Activated CD4-positive, alpha-beta T cell treated with anti-CD3 and anti-CD28 coated beads, Interleukin-2, amount 10 ng/mL, durations not matched to agents 24 days and 14 days (primary cell): ENCODE results near the gene ACSM3. TPM values are rescaled to one million over a fixed set of nuclear protein-coding genes. Genes with fewer than 3 reads are reported as not detected.

Source experiments
- DNase-seq: peaks from one replicate; pipeline ENCODE4 v3.0.0; 2022
- H3K27ac Mint-ChIP-seq: one replicate; pipeline ENCODE4 v1.8.0; 2022; ENCODE audit warnings: mild to moderate bottlenecking, mixed read lengths
- H3K27me3 Mint-ChIP-seq: one replicate; pipeline ENCODE4 v1.8.0; 2022; ENCODE audit warnings: mixed read lengths
- H3K36me3 Mint-ChIP-seq: one replicate; pipeline ENCODE4 v1.8.0; 2022; ENCODE audit warnings: low read depth, mild to moderate bottlenecking, mixed read lengths
- H3K4me1 Mint-ChIP-seq: one replicate; pipeline ENCODE4 v1.8.0; 2021; ENCODE audit warnings: mixed read lengths
- H3K4me3 Mint-ChIP-seq: one replicate; pipeline ENCODE4 v1.8.0; 2022; ENCODE audit warnings: mild to moderate bottlenecking, moderate library complexity, mixed read lengths
- H3K9me3 Mint-ChIP-seq: one replicate; pipeline ENCODE4 v1.8.0; 2021; ENCODE audit warnings: mixed read lengths
- intact Hi-C: fragments of 100-400 bp; cut with micrococcal nuclease; formaldehyde crosslinking; loops from one replicate; pipeline ENCODE4 v1.15.1; 2023
- total RNA-seq: library from RNA; stranded (reverse); gene quantifications from 2 replicates; pipeline ENCODE4 v1.2.3, GENCODE V29; 2022

The ACSM3 gene
- total RNA-seq, 1 donor from 2014 or later, result 3.5 TPM

DNA sequence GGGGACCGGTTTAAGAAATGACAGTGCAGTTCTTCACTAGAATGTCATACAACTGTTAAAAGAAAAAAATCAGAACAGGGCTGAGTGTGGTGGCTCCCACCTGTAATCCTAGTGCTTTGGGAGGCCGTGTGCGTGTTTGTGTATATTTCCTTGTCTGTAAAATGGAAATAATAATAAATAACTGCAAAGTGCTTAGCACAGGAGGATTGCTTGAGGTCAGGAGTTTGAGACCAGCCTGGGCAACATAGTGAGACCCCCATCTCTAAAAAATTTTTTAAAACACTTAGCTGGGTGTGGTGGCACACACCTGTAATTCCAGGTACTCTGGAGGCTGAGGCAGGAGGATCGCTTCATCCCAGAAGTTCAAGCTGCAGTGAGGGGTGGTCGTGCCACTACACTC is 2.5 kb downstream of the ACSM3 start:
- H3K27me3 Mint-ChIP-seq, result no peaks in the 10 kb centered on the region
- H3K27ac Mint-ChIP-seq, result no peak overlapping the region
- no peak for DNase-seq
- no peak overlapping the region for H3K4me3 Mint-ChIP-seq
- peaks cover 13% of the 10 kb centered on the region for H3K4me1 Mint-ChIP-seq
- H3K36me3 Mint-ChIP-seq, result peaks cover 5% of the 10 kb centered on the region
- H3K9me3 Mint-ChIP-seq, result peaks cover 7% of the 10 kb centered on the region
- intact Hi-C loops, result no loop called here

DNA sequence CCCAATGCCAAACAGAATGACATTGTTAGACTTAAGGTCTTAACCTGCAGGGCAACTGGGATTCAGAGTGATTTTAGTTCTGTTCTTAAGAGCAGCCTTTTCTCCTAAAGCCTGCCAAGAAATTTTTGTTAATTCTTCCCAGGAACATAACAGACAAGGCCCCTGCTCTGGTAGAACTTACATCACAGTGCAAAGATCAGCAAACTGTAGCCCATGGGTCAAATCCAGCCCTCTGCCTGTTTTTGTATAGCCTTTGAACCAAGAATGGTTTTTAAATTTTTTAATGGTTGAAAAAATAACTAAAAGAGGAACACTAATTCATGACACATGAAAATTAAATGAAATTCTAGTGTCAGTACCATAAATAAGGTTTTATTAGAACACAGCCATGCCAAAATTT is 3.8 kb downstream of the ACSM3 start:
- intact Hi-C loops, result no loop called here
- H3K9me3 Mint-ChIP-seq, result peaks cover 5% of the 10 kb centered on the region
- H3K4me3 Mint-ChIP-seq, result no peak overlapping the region
- peaks cover 2% of the 10 kb centered on the region for H3K36me3 Mint-ChIP-seq
- no peaks in the 10 kb centered on the region for H3K27me3 Mint-ChIP-seq
- H3K4me1 Mint-ChIP-seq, result peaks cover 13% of the 10 kb centered on the region
- H3K27ac Mint-ChIP-seq, result no peak overlapping the region
- DNase-seq, result no peak

DNA sequence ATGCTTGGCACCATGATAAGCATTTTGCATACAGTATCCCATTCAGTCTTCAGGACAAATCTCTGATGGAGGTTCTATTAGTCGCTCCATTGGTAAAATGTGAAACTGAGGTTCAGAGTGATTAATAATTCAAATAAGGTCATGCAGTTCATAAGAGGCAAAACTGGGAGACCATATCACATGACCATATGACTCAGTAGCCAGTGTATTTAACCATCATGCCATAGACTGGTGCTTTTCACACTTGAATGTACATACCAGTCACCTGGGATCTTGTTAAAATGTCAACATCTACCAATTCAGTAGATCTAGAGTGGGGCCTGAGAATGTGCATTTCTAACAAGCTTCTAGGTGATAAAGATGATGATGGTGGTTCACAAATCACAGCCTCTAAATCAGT is 4.3 kb downstream of the ACSM3 start:
- Mint-ChIP-seq H3K9me3 (no peaks in the 10 kb centered on the region), H3K4me3 (no peak overlapping the region), H3K4me1 (peaks cover 11% of the 10 kb centered on the region), H3K27me3 (no peaks in the 10 kb centered on the region), H3K36me3 (no peaks in the 10 kb centered on the region), H3K27ac (no peak overlapping the region)
- no peak for DNase-seq
- intact Hi-C loops, result no loop called here

DNA sequence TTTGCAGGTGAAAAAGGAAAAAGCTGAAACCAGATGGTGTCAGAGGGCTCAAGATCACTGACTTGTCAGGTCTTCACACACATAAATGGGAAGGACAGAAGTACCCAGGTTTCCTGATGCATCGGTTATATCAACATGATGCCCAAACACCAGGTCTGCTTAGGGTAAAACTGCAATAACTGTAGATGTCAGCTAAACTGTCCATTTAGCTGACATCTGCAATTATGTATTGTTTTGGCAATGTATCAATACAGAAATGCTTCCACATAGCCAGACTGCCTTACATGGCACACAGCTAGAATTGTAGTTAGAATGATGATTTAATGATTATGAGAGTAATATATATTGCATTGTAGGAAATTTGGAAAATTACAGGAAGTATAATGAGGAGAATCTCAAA is 5.0 kb downstream of the ACSM3 start:
- intact Hi-C loops, result no loop called here
- DNase-seq, result no peak
- H3K36me3 Mint-ChIP-seq, result no peaks in the 10 kb centered on the region
- H3K9me3 Mint-ChIP-seq, result no peaks in the 10 kb centered on the region
- H3K27me3 Mint-ChIP-seq, result no peaks in the 10 kb centered on the region
- peaks cover 5% of the 10 kb centered on the region for H3K4me1 Mint-ChIP-seq
- no peak overlapping the region for H3K27ac Mint-ChIP-seq
- H3K4me3 Mint-ChIP-seq, result no peak overlapping the region

DNA sequence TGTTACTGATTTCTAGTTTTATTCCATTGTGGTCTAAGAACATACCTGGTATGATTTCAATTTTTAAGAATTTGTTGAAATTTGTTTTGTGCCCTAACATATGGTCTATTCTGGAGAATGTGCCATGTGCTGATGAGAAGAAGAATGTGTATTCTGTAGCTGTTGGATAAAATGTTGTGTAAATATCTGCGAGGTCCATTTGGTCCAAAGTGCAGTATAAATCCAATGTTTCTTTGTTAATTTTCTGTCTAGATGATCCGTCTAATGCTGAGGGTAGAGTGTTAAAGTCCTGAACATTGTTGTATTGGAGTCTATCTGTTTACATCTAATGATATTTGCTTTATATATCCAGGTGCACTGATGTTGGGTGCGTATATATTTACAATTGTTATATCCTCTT is 9.9 kb downstream of the ACSM3 start:
- Mint-ChIP-seq H3K4me3 (no peak overlapping the region), H3K4me1 (no peaks in the 10 kb centered on the region), H3K27me3 (no peaks in the 10 kb centered on the region), H3K9me3 (no peaks in the 10 kb centered on the region), H3K27ac (no peak overlapping the region), H3K36me3 (no peaks in the 10 kb centered on the region)
- DNase-seq, result no peak
- intact Hi-C loops, result no loop called here

DNA sequence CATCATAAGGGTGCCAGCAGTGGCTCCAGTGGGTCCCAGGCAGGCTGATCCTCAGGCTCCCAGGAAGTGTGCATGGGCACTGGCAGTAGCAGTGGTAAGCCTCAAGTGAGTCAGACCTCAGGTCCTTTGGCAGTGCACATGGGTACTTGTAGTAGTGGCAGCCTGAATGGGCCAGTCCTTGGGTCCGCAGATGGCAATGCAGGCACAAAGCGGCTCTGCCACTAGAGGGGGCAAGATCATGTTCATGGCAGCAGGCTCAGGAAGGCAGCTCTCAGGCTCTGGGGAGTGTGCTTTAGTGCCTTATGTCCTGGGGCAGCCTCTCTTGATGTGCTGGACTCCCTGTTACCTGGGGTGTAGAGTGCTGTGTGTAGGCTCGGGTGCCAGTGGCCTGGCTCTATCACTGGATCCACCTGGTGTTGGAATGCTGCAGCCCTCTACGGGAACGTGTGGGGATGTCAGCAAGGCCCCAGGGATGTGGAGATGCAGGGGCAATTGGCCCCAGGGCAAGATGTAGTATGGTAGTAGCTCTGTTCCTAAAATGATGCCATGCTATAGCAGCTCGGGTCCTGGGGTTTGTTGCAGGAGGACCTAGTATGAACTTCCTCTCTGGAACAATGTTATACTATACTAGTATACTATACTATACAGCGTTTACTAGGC is 11.0 kb downstream of the ACSM3 start:
- H3K9me3 Mint-ChIP-seq, result no peaks in the 10 kb centered on the region
- H3K36me3 Mint-ChIP-seq, result no peaks in the 10 kb centered on the region
- no peaks in the 10 kb centered on the region for H3K27me3 Mint-ChIP-seq
- no peaks in the 10 kb centered on the region for H3K4me1 Mint-ChIP-seq
- H3K27ac Mint-ChIP-seq, result no peak overlapping the region
- peak; percentile 89 for DNase-seq
- no peak overlapping the region for H3K4me3 Mint-ChIP-seq
- intact Hi-C loops, result no loop called here

DNA sequence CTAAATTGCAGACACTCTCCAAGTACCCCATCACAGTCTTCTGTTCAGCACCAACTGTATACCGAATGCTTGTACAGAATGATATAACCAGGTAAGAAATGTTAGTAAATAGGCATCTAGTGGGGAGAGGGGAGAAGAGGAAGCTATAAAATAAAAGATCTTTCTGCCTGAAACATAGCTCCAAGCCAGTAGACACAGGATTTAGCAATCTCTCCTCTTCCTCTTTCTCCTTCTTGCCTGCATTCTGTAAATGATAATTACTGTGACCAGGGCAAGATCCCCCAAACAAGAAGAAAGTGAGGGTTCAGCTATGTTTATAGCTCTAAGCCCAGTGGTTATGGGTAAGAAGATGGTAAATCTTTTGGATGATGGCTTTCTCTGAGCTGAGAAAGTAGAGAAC is 17.9 kb downstream of the ACSM3 start:
- no peaks in the 10 kb centered on the region for H3K36me3 Mint-ChIP-seq
- intact Hi-C loops, result no loop called here
- DNase-seq, result no peak
- no peaks in the 10 kb centered on the region for H3K4me1 Mint-ChIP-seq
- H3K27me3 Mint-ChIP-seq, result no peaks in the 10 kb centered on the region
- no peaks in the 10 kb centered on the region for H3K9me3 Mint-ChIP-seq
- no peak overlapping the region for H3K4me3 Mint-ChIP-seq
- H3K27ac Mint-ChIP-seq, result no peak overlapping the region

DNA sequence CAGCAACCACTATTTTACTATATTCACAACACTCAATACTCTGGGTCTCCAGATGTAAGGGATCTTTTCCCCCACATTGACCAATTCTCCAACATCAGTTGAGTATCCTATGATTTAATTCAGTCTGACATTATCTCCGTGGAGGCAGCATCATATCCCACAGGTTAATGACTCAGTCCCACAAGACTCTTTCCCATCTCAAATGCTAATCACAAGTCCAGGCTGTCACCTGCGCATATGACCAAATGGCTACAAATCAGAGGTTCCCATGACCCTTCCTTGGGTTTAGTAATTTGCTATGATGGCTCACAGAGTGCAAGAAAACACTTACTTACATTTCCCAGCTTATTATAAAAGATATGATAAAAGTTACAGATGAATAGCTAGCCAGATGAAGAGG is 18.7 kb downstream of the ACSM3 start:
- no peak for DNase-seq
- intact Hi-C loops, result no loop called here
- no peaks in the 10 kb centered on the region for H3K27me3 Mint-ChIP-seq

DNA sequence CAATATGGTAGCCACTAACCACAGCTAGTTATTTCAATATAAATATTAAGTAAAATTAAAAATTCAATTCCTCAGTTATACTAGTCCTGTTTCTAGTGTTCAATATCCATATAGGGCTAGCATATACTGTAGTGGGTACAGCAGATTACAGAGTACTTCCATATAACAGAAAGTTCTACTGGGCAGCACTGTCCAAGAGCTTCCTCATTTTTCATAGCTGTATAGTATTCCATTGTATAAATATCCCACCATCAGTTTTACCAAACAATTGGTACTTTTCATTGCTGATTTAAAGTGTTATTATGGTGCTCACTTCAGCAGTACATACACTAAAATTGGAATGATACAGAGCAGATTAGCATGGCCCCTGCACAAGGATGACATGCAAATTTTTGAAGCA is 20.4 kb downstream of the ACSM3 start:
- Mint-ChIP-seq H3K9me3 (no peaks in the 10 kb centered on the region), H3K4me1 (no peaks in the 10 kb centered on the region), H3K4me3 (no peak overlapping the region), H3K27me3 (no peaks in the 10 kb centered on the region), H3K27ac (no peak overlapping the region), H3K36me3 (no peaks in the 10 kb centered on the region)
- intact Hi-C loops, result no loop called here
- DNase-seq, result no peak

More for the DNA sequence above, 18.7 kb downstream of the ACSM3 start:
- Mint-ChIP-seq H3K4me3 (no peak overlapping the region), H3K4me1 (no peaks in the 10 kb centered on the region), H3K9me3 (no peaks in the 10 kb centered on the region), H3K27ac (no peak overlapping the region), H3K36me3 (no peaks in the 10 kb centered on the region)

DNA sequence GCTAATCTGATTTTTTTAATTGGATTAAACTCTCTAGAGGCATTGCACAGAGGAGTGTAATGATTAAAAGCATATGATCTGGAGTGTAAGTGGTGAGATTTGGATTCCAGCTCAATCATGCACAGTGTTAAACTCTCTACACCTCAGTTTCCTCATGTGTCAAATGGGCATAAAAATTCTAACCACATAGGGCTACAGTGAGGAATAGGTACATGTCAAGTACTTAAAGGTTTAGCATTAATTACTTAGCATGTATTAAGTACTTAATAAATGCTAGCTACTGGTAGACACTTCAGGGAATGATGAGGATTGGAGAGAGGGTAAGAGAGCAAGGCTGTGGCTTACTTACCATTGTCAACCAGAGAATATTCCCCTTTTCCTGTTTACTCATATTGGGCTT is 25.3 kb downstream of the ACSM3 start:
- H3K36me3 Mint-ChIP-seq, result no peaks in the 10 kb centered on the region
- H3K27ac Mint-ChIP-seq, result no peak overlapping the region
- H3K9me3 Mint-ChIP-seq, result no peaks in the 10 kb centered on the region
- intact Hi-C loops, result no loop called here
- H3K27me3 Mint-ChIP-seq, result no peaks in the 10 kb centered on the region
- H3K4me1 Mint-ChIP-seq, result no peaks in the 10 kb centered on the region
- DNase-seq, result no peak
- no peak overlapping the region for H3K4me3 Mint-ChIP-seq

DNA sequence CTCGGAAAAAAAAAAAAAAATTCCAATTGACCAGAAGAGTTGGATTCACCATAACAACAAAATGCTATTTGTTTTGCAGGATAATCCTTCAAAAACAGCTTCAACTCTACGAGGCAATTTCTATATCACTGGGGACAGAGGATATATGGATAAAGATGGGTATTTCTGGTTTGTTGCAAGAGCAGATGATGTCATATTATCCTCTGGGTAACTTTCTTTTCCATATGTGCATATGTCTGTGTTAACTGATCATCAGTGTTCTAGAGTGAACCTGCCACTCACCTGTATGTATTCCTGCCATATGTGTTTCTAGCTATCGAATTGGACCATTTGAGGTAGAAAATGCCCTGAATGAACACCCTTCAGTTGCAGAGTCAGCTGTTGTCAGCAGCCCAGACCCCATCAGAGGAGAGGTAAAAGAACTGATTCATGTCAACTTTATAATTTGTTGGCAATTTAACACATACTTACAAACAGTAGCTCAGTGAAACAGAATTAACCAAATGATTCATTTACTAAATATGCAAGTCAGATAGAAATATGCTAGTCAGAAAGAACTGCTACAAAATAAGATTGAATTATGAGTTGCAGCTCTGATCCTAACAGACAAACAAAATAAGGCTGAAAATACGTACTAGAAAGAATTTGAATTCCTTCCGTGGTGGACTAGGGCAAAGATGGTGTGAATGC is 28.3 kb downstream of the ACSM3 start:
- no peak overlapping the region for H3K27ac Mint-ChIP-seq
- no peaks in the 10 kb centered on the region for H3K27me3 Mint-ChIP-seq
- H3K4me3 Mint-ChIP-seq, result no peak overlapping the region

DNA sequence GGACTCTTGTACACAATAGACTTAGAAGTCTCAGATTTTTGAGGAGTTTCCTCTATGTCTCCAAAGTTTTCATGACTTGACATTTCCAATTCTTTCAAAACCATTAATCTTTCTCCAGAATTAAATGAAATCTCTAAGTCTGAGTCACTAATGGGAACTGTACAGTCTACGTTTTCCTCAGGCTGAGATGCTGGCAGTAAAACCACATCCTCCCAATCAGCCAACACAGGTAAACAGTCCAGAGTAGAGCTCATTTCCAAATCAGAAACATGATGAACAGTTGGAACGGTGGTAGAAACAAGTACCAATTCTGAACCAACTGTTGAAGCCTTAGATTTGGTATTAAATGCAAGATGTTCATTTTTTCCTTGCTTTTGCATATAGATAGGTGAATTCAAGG is 34.5 kb downstream of the ACSM3 start:
- no peaks in the 10 kb centered on the region for H3K9me3 Mint-ChIP-seq
- H3K27ac Mint-ChIP-seq, result no peak overlapping the region
- no peak overlapping the region for H3K4me3 Mint-ChIP-seq
- intact Hi-C loops, result no loop called here
- DNase-seq, result no peak
- H3K27me3 Mint-ChIP-seq, result no peaks in the 10 kb centered on the region
- peaks cover 15% of the 10 kb centered on the region for H3K4me1 Mint-ChIP-seq
- peaks cover 14% of the 10 kb centered on the region for H3K36me3 Mint-ChIP-seq

More for the DNA sequence above, 28.3 kb downstream of the ACSM3 start:
- peaks cover 3% of the 10 kb centered on the region for H3K36me3 Mint-ChIP-seq
- no peak for DNase-seq
- intact Hi-C loops, result no loop called here
- H3K9me3 Mint-ChIP-seq, result no peaks in the 10 kb centered on the region
- H3K4me1 Mint-ChIP-seq, result peaks cover 1% of the 10 kb centered on the region

DNA sequence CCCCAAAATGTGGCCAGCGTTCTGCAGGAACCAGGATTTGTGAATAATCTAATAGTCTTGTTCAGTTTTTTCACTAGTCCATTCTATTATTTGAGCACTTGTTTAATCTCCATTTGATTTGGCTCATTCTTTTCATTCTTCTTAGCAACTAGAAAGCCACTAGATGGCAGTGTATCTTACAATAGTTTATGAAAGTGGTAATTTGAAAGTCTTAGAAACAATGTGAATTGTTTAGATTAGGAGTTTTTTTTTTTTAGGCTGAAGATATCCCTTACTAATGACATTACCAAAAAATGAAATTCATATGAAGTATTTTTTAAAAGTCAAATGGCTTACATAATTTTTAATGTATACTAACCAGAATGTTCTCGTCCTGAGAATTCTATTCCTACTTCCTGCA is 35.8 kb downstream of the ACSM3 start:
- H3K27me3 Mint-ChIP-seq, result no peaks in the 10 kb centered on the region

DNA sequence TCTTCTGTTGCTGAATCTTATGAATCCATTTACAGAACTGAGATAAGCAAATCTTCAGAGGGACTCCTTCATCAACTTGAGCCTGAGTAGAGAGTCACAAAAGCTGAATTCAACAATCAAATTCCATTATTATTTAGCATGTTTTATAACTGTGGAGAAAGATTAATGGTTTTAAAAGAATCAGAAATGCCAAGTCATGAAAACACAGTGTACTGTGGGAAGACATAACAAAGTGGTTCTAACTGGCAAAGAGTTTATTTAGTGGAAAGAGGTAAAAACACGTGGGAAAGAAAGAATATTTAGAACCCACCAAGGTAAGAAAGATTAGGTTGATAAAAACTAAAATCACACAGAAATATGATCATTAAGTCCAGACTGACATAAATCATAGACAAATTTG is 37.5 kb downstream of the ACSM3 start:
- DNase-seq, result no peak
- intact Hi-C loops, result loop anchor here (10.0 kb wide), 1 partner anchor 504 kb away; no protein-coding TSS in a partner anchor
- H3K27me3 Mint-ChIP-seq, result no peaks in the 10 kb centered on the region
- no peak overlapping the region for H3K4me3 Mint-ChIP-seq
- peaks cover 14% of the 10 kb centered on the region for H3K36me3 Mint-ChIP-seq
- H3K27ac Mint-ChIP-seq, result no peak overlapping the region
- H3K9me3 Mint-ChIP-seq, result no peaks in the 10 kb centered on the region
- peaks cover 20% of the 10 kb centered on the region for H3K4me1 Mint-ChIP-seq

More for the DNA sequence above, 35.8 kb downstream of the ACSM3 start:
- H3K9me3 Mint-ChIP-seq, result no peaks in the 10 kb centered on the region
- intact Hi-C loops, result loop anchor here (1.0 kb wide), 1 partner anchor 284 kb away; no protein-coding TSS in a partner anchor
- peaks cover 17% of the 10 kb centered on the region for H3K4me1 Mint-ChIP-seq
- peaks cover 14% of the 10 kb centered on the region for H3K36me3 Mint-ChIP-seq
- H3K27ac Mint-ChIP-seq, result no peak overlapping the region
- no peak for DNase-seq
- no peak overlapping the region for H3K4me3 Mint-ChIP-seq

DNA sequence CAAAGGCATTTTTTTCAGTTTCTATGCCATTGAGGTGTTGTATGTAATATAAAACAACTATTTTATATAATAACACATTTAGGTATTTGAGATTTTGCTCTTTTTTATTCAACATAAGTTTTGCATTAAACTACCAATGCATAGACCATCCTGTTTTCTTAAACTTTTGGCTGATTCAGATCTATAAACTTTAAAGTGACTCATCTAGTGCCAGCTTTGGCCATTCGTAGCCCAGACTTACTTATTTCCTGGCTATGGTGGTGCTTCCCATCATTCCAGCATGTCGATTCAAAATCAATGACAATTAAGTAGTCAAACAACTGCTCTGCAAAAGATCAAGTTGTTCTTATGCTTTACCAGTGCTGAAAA is 39.4 kb downstream of the ACSM3 start:
- Mint-ChIP-seq H3K9me3 (no peaks in the 10 kb centered on the region), H3K4me1 (peaks cover 23% of the 10 kb centered on the region), H3K36me3 (peaks cover 10% of the 10 kb centered on the region), H3K4me3 (no peak overlapping the region), H3K27ac (no peak overlapping the region), H3K27me3 (no peaks in the 10 kb centered on the region)
- DNase-seq, result no peak
- intact Hi-C loops, result loop anchor here (10.0 kb wide), 1 partner anchor 502 kb away; no protein-coding TSS in a partner anchor
